ENCODE data around the gene MSX2. TPM values are rescaled to one million over a fixed set of nuclear protein-coding genes. Genes with fewer than 3 reads are reported as not detected.

MSX2 gene
- total RNA-seq, 1 donor from 2014 or later: 0.27 TPM

- ATAC-seq: peak; percentile 63 to 66
- Histone ChIP-seq H3K4me3 (no peak overlapping the region), H3K36me3 (no peaks in the 10 kb centered on the region), H3K27ac (no peak overlapping the region), H3K27me3 (ENCODE audit: low read depth) (peaks cover 67% of the 10 kb centered on the region), H3K9me3 (no peaks in the 10 kb centered on the region), H3K4me1 (no peaks in the 10 kb centered on the region)
- intact Hi-C loops (cut with DNase I): no loop called here
- peak; percentile 64 for DNase-seq
- TF ChIP-seq CTCF (IDR thresholded peaks at IDR 0.05): no peak
Measured at GRCh38 chr5:174693697-174694385, 30.5 kb upstream of the MSX2 start.

GRCh38 chr5:174694611-174695010 is 29.8 kb upstream of the MSX2 start:
- Histone ChIP-seq H3K36me3 (no peaks in the 10 kb centered on the region), H3K9me3 (no peaks in the 10 kb centered on the region), H3K4me3 (no peak overlapping the region), H3K27ac (no peak overlapping the region), H3K4me1 (no peaks in the 10 kb centered on the region), H3K27me3 (ENCODE audit: low read depth) (peaks cover 59% of the 10 kb centered on the region)
- intact Hi-C loops (cut with DNase I): no loop called here
- no peak for TF ChIP-seq CTCF (IDR thresholded peaks at IDR 0.05)
- ATAC-seq: peak in 1 of 2 donors; percentile 29
- DNase-seq: no peak

GRCh38 chr5:174698156-174698555 is 26.2 kb upstream of the MSX2 start:
- no peak overlapping the region for H3K27ac ChIP-seq
- no peaks in the 10 kb centered on the region for H3K4me1 ChIP-seq
- no peak for TF ChIP-seq CTCF (IDR thresholded peaks at IDR 0.05)
- ATAC-seq (no peak), DNase-seq (no peak)
- intact Hi-C loops (cut with DNase I): no loop called here
- no peaks in the 10 kb centered on the region for H3K36me3 ChIP-seq
- H3K4me3 ChIP-seq: no peak overlapping the region
- H3K27me3 ChIP-seq (ENCODE audit: low read depth): peaks cover 27% of the 10 kb centered on the region
- H3K9me3 ChIP-seq: no peaks in the 10 kb centered on the region

GRCh38 chr5:174699131-174699530 is 25.3 kb upstream of the MSX2 start:
- Histone ChIP-seq H3K9me3 (no peaks in the 10 kb centered on the region), H3K27me3 (ENCODE audit: low read depth) (peaks cover 18% of the 10 kb centered on the region), H3K36me3 (no peaks in the 10 kb centered on the region), H3K27ac (no peak overlapping the region), H3K4me1 (no peaks in the 10 kb centered on the region), H3K4me3 (no peak overlapping the region)
- no peak for ATAC-seq
- no peak for DNase-seq
- TF ChIP-seq CTCF (IDR thresholded peaks at IDR 0.05): no peak
- intact Hi-C loops (cut with DNase I): no loop called here

- Histone ChIP-seq H3K27ac (no peak overlapping the region), H3K9me3 (no peaks in the 10 kb centered on the region), H3K36me3 (no peaks in the 10 kb centered on the region), H3K27me3 (ENCODE audit: low read depth) (peaks cover 28% of the 10 kb centered on the region), H3K4me3 (no peak overlapping the region), H3K4me1 (no peaks in the 10 kb centered on the region)
- ATAC-seq (no peak), DNase-seq (no peak)
- intact Hi-C loops (cut with DNase I): no loop called here
- TF ChIP-seq CTCF (IDR thresholded peaks at IDR 0.05): no peak
Measured at GRCh38 chr5:174706997-174707572, 17.3 kb upstream of the MSX2 start.
